ENCODE data around the gene XKR7.
A peak's percentile ranks its signal among the peaks of the same experiment; 100 is the strongest.
"Not testable (repeated sequence)": the region's sequence is repeated elsewhere in the genome, so short reads cannot be mapped to it uniquely, and the experiment has no call there.

Gene XKR7

DNA sequence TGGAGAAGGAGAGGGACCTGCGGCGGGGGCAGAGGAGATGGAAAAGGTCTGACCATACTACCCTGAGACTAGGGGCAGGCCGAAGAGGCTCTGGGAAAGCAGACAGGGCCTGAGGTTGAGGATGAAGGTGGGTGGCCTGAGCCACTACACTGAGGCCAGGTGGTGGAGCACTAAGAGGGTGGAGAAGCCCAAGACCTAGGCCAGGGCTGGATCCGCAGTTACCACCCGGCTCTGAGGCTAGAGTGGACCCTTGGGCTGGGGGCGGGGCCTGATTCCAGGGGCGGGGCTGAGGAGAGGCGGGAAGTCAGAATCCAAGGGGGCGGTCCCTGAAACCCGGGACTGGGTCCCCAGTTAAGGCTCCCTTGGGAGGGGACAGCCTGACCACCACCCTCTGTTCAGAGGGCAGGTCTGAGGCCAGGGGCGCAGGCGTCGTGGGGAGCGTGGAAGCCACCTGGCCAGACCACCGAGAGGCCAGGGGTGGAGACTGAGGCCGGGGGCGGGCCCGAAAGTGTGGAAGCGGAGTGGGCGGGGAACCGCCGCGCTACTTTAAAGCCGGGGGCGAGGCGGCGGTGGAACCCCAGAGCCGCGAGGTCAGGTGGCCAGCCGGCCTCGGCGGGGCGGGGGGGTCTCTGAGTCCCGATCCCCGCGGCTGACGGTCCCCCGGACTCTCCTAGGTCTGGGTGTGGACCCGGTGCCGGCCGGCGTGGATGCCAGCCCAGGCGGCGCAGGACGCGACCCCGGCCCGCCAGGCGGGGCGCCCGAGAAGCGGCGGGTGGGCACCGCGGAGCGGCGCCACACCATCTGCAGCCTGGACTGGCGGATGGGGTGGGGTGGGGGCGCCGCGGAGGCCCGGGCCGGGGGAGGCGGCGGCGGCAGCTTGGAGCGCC, 50.6 kb downstream of the XKR7 start:
- no peak for DNase-seq

DNA sequence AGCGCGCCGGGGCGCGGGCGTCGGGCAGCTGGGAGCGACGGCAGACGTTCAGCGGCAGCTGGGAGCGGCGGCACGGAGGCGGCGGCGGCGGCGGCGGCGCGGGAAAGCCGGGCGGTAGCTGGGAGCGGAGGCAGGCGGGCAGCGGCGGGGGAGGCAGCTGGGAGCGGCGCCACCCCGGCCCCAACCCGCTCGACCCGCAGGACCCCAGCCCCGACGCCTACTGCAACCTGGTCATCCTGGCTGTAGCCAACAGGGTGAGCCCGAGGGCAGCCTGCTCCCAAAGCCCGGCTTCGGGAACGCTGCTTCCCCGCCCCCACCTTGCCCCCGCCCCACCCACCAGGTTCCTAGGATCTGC, 51.2 kb downstream of the XKR7 start:
- no peak for DNase-seq

DNA sequence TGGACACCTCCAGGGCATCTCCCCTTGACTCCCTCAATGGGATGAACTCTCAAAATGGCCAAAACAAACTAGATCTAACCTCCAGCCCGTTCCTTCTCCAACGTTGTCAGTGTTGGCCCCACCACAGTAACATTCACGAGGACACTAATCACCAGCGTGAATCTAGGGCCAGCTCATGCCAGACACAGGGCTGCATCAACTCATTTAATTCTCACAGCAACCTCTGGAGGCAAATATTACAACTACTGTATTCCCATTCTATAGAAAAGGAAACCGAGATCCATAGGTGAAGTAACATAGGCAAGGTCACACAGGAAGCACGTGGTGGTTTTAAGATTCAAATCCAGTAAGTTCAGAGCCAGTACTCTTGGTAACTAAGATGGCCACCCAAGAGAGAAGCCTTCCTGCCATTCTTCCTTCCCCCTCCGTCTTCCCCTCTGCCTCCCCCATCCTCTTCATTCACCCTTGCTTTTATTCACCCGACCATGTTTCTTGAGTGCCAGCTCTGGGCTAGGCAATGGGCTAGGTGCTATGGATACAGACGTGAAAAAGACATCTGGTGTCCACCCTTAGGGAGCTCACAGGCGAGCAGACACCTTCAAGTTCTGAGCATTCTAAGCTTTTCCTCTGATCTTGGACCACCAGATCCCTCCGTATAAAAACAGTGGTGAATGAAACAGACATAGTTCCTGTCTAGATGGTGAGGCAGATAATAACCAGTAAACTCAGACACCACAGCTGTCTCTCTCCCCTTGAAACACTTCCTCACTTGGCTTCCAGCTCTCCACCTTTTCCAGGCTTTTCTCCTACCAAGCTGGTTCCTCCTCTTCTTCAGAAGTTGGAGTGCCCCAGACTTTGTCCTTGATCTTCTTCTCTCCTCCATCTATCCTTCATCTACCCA, 51.9 kb downstream of the XKR7 start:
- DNase-seq, result no peak

DNA sequence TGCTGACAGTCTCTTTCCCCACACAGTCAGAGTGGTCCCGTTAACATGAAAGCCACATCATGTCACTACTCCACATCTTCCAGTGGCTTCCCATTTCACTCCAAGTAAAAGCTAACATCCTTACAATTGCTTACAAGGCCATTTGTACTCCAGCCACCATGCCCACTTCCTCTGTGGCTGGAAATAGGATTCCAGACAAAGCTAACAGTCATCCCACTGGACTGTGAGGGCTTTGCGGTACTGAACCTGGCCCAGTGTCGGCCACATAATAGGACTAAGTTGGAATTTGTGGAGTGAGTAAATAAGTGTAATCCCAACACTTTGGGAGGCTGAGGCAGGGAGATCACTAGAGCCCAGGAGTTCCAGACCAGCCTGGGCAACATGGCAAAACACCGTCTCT, 53.1 kb downstream of the XKR7 start:
- no peak for DNase-seq

DNA sequence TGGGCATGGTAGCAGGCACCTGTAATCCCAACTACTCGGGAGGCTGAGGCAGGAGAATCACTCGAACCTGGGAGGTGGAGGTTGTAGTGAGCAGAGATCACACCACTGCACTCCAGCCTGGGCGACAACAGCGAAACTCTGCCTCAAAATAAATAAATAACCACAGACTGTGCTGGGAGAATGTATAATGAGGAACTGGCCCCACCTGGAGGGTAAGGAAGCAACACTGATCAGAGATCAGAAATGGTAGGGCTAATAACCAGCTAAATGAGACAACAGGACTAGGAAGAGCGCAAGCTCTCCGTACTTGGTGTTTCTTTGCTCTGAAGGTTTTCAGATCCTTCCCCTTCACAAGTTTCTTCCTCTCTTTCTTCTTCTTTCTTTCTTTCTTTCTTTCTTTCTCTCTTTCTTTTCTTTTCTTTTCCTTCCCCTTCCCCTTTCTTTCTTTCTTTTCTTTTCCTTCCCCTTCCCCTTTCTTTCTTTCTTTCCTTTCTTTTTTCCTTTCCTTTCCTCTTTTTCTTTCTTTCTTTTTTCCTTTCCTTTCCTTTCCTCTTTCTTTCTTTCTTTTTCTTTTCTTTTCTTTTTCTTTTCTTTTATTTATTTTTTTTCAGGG, 56.8 kb downstream of the XKR7 start:
- no peak for DNase-seq

DNA sequence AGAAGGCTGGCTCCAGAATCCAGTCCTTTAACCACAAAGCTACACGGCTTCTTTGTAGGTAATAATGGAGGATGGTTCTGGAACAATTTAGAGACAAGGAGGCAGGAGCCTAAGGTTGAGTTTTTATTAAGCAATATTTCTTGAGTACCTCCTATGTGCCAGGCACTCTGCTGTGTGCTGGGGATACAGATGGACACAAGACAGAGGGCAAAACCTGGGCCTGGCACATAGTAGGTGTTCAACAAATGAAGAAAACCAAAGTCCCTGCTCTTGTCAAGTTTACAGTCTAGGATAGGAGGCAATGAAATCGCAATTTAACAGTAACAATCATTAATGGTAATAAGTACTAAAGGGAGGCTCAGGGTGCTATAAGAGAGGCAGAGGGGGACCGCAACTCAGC, 59.7 kb downstream of the XKR7 start:
- DNase-seq, result no peak

DNA sequence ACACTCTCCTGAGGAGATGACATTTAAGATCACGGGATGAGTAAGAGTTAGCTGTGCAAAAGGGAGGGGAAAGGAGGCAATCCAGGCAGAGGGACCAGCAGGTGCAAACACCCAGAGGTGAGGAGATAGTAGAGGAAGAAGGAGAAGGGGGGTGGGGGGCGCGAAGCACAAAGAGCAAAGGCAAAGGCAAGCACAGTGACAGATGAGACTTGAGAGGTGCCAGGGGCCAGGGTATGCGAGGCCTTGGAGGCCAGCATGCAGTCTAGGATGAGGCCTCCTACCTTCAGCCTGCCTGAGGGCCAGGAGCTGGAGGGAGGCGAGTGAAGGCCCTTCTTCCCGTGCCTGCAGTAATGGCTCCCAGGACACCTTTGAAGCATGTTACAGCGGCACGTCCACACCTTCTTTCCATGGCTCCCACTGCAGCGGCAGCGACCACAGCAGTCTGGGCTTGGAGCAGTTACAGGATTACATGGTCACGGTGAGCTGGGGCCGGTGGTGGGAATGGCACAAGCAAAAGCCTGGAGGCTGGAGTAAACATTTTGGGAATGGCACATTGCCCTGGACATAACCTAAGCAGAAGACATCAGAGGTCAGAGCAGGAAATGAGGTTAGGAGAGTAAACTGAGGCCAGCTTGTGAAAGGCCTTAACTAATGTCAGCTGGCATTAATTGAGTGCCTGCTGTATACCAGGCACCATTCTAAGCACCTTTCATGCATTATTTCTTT, 60.9 kb downstream of the XKR7 start:
- DNase-seq, result peak in 1 of 2 experiments; percentile 40

DNA sequence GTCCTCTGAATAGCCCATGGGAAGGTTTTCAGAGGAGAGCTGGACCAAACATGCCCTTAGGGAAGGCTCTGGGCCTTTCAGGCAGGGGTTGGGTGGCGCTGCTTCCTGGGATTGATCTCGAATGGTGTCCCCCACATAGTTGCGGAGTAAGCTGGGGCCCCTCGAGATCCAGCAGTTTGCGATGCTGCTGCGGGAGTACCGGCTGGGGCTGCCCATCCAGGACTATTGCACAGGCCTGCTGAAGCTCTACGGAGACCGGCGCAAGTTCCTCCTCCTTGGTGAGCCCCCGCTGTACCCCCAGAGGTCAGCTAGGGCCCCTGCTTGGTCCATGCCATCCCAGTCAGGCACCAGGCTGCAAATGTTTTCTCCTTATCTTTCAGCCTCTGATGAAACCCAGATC, 61.6 kb downstream of the XKR7 start:
- DNase-seq, result no peak

DNA sequence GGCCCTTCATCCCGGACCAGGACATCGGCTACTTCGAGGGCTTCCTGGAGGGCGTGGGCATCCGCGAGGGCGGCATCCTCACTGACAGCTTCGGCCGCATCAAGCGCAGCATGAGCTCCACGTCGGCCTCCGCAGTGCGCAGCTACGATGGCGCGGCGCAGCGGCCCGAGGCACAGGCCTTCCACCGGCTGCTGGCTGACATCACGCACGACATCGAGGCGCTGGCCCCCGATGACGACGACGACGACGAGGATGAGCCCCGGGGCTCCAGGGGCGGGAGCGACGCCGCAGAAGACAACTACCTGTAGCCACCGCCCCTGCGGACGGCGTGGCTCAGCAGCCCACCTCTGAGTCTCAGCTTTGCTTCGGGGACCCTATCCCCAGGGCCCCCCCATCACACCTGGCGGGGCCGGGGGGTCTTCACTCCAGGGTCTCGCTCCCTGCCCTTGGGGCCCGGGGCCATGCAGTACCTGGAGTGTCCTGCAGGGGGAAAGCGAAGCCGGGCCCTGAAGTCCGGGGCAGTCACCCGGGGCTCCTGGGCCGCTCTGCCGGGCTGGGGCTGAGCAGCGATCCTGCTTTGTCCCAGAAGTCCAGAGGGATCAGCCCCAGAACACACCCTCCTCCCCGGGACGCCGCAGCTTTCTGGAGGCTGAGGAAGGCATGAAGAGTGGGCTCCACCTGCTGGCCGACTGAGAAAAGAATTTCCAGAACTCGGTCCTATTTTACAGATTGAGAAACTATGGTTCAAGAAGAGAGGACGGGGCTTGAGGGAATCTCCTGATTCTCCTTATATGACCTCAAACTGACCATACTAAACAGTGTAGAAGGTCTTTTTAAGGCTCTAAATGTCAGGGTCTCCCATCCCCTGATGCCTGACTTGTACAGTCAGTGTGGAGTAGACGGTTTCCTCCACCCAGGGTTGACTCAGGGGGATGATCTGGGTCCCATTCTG, 63.3 kb downstream of the XKR7 start:
- peak in 1 of 2 experiments; percentile 73 for DNase-seq

DNA sequence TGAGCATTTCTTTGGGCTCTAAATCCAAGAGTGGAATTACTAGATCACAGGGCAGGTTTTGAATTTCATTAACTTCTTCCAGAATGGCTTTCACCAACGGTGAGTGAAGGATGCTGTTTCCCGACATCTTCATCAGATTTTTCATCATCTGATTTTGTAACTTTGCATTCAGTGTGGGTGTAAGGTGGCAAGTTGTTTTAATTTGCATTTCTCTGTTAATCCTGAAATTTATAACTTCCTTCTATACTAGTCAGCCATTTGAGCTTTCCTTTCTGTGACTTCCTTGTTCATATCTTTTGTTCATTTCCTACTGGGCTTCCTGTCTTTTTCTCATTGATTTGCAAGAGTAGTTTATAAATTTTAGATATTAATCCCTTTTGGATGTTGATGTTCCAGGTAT, 65.4 kb downstream of the XKR7 start:
- DNase-seq, result no peak

DNA sequence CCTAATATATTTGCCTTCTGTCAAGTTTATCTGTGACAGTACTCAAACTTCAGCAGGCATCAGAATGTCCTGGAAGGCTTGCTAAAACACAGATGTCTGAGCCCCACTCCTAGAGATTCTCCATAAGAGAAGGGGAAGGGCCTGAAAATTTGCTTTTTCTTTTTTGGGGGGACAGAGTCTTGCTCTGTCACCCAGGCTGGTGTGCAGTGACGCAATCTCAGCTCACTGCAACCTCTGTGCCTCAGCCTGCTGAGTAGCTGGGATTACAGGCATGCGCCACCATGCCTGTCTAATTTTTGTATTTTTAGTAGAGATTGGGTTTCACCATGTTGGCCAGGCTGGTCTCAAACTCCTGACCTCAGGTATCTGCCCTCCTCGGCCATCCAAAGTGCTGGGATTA, 65.8 kb downstream of the XKR7 start:
- DNase-seq, result not testable (repeated sequence)

DNA sequence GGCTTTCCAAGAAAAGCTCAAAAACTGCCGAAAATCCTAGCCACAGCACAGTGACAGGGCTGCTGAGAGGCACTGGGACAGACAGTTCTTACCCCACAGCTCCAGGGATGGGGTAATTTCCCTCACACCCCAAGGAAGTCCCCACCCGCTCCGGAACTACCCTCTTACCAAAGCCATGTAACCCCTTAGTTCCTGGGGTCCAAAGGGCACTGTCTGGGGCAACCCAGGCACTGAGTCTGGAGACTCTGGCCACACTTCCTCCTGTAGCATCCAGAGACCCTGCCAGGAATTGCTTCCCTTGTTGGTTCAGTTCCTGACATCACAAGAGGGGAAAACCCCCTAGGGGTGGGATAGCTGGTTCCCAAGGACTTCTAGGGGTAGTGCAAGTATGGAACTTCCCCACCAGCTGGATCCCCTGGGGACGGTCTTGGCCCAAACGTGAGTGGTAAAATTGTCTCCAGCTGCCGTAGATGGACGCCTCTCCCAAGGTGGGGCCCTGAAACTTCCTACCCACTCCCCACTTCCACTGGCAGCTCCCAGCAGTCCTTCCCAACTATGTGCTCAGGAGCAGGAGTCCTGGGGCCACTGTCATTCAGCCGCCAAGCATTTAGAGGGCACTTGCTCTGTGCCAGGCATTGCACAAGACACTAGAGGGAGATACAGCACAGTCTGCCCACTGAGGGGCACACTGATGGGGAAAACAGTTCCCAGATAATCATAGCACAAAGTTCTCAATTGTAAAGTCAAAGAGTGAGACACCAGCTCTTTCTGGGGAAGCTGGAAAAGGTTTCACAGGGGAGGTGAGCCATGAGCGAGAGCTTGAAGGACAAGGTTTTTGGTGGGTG, 66.9 kb downstream of the XKR7 start:
- no peak for DNase-seq

DNA sequence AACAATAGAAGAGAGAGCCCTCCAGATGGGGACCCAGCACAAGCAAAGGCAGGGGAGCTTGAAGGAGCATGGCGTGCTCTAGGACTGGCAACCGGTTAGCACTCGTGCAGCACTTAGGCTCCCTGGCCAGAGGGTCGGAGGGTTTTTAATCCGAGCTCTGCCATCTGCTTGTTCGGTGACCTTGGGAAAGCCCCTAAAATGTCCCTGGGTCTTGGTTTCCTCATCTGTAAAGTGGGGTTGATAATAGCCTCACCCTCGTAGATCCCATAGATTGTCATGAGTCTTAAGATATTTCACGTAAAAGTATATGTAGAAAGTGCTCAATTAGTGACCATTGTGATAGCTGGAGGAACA, 67.5 kb downstream of the XKR7 start:
- no peak for DNase-seq

DNA sequence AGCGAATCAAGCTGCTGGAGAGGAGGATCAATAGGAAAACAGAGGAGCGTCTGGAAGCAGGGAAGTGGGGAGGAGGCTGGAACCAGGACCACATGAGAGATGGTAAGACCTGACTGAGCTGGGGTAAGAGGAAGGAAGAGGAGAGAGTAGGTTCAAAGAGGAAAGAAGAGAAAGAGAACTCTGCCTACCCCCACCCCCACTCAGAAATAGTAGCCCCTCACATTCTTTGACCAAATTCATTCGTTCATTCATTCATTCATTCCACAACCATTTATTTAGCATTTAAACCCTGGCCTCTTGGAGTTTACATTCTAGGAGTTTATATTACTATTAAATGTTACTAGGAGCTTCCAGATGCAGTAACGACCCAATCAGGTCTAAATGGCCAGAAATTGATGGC, 68.3 kb downstream of the XKR7 start:
- DNase-seq, result no peak

DNA sequence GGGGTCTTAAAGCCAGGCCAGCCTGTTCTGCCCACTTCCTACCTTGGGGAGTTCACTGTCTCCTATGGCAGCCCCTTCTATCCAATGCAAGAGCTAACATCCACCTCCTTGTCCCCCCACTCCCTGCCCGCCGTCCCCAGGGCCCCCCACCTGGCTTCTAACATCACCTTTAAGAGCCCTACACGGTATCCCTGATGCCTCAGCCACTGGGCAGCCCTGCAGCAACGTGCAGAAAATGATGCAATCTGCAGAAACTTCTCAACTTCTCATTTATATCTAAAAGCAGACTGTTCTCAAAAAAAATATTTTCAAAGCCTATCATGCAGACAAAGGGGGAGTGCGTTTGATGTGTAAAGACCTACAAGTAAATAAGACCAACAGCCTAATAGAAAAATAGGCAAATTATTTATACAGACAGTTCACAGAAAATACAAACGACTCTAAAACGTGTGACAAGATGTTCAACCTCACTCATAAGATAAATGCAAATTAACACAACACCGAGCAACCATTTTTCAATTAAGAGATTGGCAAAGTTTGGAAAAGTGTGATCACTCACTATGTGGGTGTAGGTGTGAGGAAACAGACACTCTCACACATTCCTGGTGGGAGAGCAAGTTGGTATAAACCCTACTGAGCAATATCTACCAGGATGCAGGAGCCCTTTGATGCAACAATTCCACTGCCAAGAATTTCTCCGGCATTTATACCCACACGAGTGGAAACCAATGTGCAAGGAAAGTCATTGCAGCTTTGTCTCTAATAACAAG, 69.0 kb downstream of the XKR7 start:
- DNase-seq, result no peak

DNA sequence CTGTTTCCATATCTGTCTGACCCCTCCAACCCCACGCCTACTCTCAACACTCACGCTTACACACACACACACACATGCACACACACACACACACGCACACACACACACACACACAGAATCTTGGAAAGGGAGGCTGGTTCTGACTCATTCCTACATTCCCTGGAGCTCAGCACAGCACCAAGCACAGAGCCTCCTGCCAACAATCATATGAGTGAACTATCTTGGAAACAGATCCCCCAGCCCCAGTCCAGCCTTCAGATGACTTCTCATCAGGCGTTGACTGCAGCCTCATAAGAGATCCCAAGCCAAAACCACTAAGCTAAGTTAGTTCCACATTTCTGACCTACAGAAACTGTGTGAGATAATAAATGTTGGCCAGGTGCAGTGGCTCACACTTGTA, 70.0 kb downstream of the XKR7 start:
- DNase-seq, result no peak

DNA sequence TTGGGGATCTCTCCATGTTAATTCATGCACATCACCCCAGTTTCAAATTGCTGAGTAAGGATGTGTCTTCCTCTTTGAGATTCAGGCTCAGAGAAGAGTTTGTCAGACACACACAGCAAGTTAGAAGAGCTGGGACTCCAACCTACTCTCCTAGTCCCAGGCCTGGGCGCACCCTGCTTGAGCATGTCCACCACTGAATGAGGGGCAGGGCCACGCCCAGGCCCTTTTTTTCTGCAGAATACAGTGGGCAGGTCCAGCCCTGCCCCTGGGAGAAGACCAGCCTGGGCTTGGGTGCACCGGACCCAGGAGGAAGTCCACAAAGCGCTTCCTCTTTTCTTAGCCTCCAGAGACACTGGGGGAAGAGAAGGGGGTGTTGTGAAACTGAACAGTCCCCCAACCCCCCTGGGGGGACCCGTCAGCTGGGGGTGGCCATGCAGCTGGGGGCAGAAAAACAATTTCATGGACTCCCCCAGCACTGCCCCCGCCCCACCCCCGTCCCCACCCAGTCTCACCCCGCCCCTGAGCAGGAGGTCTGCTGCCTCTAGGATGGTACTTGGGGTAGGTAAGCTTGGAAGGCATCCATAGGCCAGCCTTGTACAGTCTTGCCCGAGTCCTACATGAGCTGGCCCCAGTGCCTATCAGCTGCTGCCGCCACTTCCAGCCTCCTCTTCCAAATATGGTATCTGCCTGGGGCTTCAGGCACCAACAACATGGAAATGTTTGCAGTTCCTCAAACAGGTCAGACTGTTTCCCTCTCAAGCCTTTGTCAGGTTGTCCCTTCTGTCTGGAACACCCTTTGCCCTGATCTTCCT, 72.4 kb downstream of the XKR7 start:
- DNase-seq, result no peak

DNA sequence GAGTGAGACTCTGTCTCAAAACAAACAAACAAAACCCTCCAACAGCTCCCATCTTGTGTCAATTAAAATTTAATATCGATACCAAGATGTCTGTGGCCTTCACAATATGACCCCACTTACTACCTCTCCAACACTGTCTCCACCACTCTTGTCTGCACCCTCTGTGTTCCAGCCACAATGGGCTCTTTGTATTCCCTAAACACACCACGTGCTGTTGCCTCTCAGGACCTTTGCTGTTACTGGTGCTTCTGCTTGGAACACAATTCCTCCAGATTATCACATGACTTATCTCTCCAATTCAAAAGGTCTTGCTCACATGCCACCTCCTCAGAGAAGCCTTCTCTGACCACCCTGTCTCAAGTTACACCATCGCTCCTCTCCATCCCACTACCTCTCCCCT, 78.0 kb downstream of the XKR7 start:
- DNase-seq, result no peak

DNA sequence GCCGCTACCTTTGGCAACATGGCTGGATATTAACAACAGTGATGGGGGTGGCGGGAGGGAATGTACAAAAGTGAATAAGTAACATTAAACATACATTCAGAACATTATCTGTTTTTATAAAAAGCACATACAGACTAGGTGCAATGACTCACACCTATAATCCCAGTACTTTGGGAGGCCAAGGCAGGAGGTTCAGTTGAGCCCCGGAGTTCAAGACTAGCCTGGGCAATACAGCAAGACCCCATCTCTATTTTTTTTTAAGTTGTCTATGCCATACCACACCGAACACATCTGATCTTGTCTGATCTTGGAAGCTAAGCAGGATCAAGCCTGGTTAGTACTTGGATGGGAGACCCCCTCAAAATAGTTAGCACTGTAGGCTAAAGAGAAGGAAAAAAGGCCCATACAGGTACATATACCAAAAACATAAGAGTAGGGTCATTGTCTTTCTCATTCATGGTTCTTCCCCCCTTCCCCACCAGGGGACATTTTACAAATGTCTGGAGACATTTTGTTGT, 82.4 kb downstream of the XKR7 start:
- DNase-seq, result no peak

Data from cerebellar nuclear complex (tissue), 1 donor.